ENCODE results near the gene GPHN. TPM values are rescaled to one million over a fixed set of nuclear protein-coding genes. Genes with fewer than 3 reads are reported as not detected.

The GPHN gene
- total and polyA plus RNA-seq, 10 of the 15 experiments (the other 5 are each of a cell fraction or from before 2014, with no cell fraction given): 22.3 to 48.8 (median 33.1) TPM

- TF ChIP-seq CBX5 (IDR thresholded peaks at IDR 0.05; ENCODE audit: low read depth): peak; percentile 96
- no peak for TF ChIP-seq MXI1 (IDR thresholded peaks at IDR 0.05; ENCODE audit: low read depth, low read length)
- TF ChIP-seq KDM1A (IDR thresholded peaks at IDR 0.05; ENCODE audit: borderline replicate concordance): no peak
- no peak for TF ChIP-seq HDAC2 (IDR thresholded peaks at IDR 0.05)
- Histone ChIP-seq H3K4me3 (no peak overlapping the region), H3K79me2 (ENCODE audit: control insufficient read depth, insufficient read depth, low read length) (no peaks in the 10 kb centered on the region), H3K27ac (ENCODE audit: control insufficient read depth, insufficient read depth) (no peak overlapping the region), H3K9ac (ENCODE audit: control insufficient read depth, insufficient read depth, low read length) (no peak overlapping the region), H3K9me3 (replicated peaks; ENCODE audit: control insufficient read depth, insufficient read depth, low read length) (peaks cover 26% of the 10 kb centered on the region; the same call in 2 of the 3 replicates), H3K4me2 (ENCODE audit: control insufficient read depth, insufficient read depth) (no peak overlapping the region), H2AFZ (ENCODE audit: control insufficient read depth, low read depth, low read length) (no peak overlapping the region), H3K27me3 (replicated peaks in 1 of 2; ENCODE audit: control insufficient read depth in 2 of 2, insufficient read depth in 2 of 2, low read length in 1 of 2) (no peaks in the 10 kb centered on the region), H4K20me1 (ENCODE audit: control insufficient read depth, insufficient read depth) (no peaks in the 10 kb centered on the region), H3K36me3 (ENCODE audit: control insufficient read depth in 2 of 2, insufficient read depth in 2 of 2, low read length in 1 of 2) (no peaks in the 10 kb centered on the region; a peak in 3 of 4 replicates), H3K4me1 (ENCODE audit: control insufficient read depth, insufficient read depth, low read length) (no peaks in the 10 kb centered on the region)
- FAIRE-seq (no peak), DNase-seq (ENCODE audit: low read depth, low spot score) (no peak), ATAC-seq (no peak)
- ChIA-PET CTCF (no interaction called here), RAD21 (ENCODE audit: unreplicated experiment) (no interaction called here), SMC1A (ENCODE audit: uncharacterized antibody, unreplicated experiment) (no interaction called here), POLR2A (no interaction called here)
- intact Hi-C loops (cut with micrococcal nuclease; ENCODE audit: unreplicated experiment): no loop called here
- no TSS peak for BruUV-seq (replicated peaks)
- in situ Hi-C loops (cut with MboI): no loop called here
- WGBS (ENCODE audit: insufficient coverage, insufficient replicate concordance, low lambda C conversion rate, missing lambda C conversion rate): 99% methylated on average over 5 of the region's 5 CpGs
Observed at GRCh38 chr14:66944872-66945271, 436.9 kb downstream of the GPHN start.

DNA sequence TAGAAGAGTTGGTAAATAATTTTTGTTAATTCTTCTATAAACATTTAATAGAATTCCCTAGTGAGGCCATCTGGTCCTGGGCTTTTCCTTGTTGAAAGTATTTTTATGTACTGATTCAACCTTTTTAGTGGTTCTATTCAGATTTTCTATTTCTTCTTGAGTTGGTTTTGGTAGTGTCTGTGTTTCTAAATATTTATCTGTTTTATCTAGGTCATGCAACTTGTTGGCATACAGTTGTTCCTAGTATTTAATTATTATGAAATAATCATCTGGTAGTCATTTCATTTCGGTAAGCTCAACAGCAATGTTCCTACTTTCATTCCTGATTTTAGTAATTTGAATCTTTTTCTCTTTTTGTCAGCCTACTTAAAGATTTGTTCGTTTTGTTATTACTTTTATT is 447.2 kb downstream of the GPHN start:
- Histone ChIP-seq H3K27me3 (replicated peaks in 1 of 2; ENCODE audit: control insufficient read depth in 2 of 2, insufficient read depth in 2 of 2, low read length in 1 of 2) (no peaks in the 10 kb centered on the region), H2AFZ (ENCODE audit: control insufficient read depth, low read depth, low read length) (no peak overlapping the region), H3K79me2 (ENCODE audit: control insufficient read depth, insufficient read depth, low read length) (no peaks in the 10 kb centered on the region), H3K4me1 (ENCODE audit: control insufficient read depth, insufficient read depth, low read length) (no peaks in the 10 kb centered on the region), H3K4me2 (ENCODE audit: control insufficient read depth, insufficient read depth) (no peak overlapping the region), H3K9me3 (replicated peaks; ENCODE audit: control insufficient read depth, insufficient read depth, low read length) (peaks cover 6% of the 10 kb centered on the region), H3K9ac (ENCODE audit: control insufficient read depth, insufficient read depth, low read length) (no peak overlapping the region), H3K36me3 (ENCODE audit: control insufficient read depth in 2 of 2, insufficient read depth in 2 of 2, low read length in 1 of 2) (no peaks in the 10 kb centered on the region; a peak in 1 of 4 replicates), H3K4me3 (no peak overlapping the region), H3K27ac (ENCODE audit: control insufficient read depth, insufficient read depth) (no peak overlapping the region), H4K20me1 (ENCODE audit: control insufficient read depth, insufficient read depth) (no peaks in the 10 kb centered on the region)
- intact Hi-C loops (cut with micrococcal nuclease; ENCODE audit: unreplicated experiment) (no loop called here), in situ Hi-C loops (cut with MboI) (no loop called here)
- BruUV-seq (replicated peaks): no TSS peak
- SMC1A ChIA-PET (ENCODE audit: uncharacterized antibody, unreplicated experiment): no interaction called here
- no peak for DNase-seq (ENCODE audit: low read depth, low spot score)
- CTCF ChIA-PET: interaction anchor here (1.4 kb wide), 1 partner anchor 11 kb away, joined by 3 read pairs; no protein-coding TSS in a partner anchor
- RAD21 ChIA-PET (ENCODE audit: unreplicated experiment): no interaction called here
- no peak for FAIRE-seq
- 26% methylated on average over 2 of the region's 2 CpGs for WGBS (ENCODE audit: insufficient coverage, insufficient replicate concordance, low lambda C conversion rate, missing lambda C conversion rate)
- POLR2A ChIA-PET: no interaction called here
- ATAC-seq: no peak
- TF ChIP-seq SPI1 (IDR thresholded peaks at IDR 0.05; ENCODE audit: borderline replicate concordance, insufficient read depth, low read depth, low read length) (no peak), SMARCA5 (IDR thresholded peaks at IDR 0.05) (no peak), IKZF2 (IDR thresholded peaks at IDR 0.05) (no peak), SIN3A (IDR thresholded peaks at IDR 0.05; ENCODE audit: low read depth, low read length) (no peak), PAX5 (IDR thresholded peaks at IDR 0.05; ENCODE audit: borderline replicate concordance, low read depth, low read length) (no peak)
- TF ChIP-seq, protein P1, sequence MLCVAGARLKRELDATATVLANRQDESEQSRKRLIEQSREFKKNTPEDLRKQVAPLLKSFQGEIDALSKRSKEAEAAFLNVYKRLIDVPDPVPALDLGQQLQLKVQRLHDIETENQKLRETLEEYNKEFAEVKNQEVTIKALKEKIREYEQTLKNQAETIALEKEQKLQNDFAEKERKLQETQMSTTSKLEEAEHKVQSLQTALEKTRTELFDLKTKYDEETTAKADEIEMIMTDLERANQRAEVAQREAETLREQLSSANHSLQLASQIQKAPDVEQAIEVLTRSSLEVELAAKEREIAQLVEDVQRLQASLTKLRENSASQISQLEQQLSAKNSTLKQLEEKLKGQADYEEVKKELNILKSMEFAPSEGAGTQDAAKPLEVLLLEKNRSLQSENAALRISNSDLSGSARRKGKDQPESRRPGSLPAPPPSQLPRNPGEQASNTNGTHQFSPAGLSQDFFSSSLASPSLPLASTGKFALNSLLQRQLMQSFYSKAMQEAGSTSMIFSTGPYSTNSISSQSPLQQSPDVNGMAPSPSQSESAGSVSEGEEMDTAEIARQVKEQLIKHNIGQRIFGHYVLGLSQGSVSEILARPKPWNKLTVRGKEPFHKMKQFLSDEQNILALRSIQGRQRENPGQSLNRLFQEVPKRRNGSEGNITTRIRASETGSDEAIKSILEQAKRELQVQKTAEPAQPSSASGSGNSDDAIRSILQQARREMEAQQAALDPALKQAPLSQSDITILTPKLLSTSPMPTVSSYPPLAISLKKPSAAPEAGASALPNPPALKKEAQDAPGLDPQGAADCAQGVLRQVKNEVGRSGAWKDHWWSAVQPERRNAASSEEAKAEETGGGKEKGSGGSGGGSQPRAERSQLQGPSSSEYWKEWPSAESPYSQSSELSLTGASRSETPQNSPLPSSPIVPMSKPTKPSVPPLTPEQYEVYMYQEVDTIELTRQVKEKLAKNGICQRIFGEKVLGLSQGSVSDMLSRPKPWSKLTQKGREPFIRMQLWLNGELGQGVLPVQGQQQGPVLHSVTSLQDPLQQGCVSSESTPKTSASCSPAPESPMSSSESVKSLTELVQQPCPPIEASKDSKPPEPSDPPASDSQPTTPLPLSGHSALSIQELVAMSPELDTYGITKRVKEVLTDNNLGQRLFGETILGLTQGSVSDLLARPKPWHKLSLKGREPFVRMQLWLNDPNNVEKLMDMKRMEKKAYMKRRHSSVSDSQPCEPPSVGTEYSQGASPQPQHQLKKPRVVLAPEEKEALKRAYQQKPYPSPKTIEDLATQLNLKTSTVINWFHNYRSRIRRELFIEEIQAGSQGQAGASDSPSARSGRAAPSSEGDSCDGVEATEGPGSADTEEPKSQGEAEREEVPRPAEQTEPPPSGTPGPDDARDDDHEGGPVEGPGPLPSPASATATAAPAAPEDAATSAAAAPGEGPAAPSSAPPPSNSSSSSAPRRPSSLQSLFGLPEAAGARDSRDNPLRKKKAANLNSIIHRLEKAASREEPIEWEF (IDR thresholded peaks at IDR 0.05; ENCODE audit: insufficient replicate concordance, low read depth, low read length): no peak
- TF ChIP-seq, protein P2, sequence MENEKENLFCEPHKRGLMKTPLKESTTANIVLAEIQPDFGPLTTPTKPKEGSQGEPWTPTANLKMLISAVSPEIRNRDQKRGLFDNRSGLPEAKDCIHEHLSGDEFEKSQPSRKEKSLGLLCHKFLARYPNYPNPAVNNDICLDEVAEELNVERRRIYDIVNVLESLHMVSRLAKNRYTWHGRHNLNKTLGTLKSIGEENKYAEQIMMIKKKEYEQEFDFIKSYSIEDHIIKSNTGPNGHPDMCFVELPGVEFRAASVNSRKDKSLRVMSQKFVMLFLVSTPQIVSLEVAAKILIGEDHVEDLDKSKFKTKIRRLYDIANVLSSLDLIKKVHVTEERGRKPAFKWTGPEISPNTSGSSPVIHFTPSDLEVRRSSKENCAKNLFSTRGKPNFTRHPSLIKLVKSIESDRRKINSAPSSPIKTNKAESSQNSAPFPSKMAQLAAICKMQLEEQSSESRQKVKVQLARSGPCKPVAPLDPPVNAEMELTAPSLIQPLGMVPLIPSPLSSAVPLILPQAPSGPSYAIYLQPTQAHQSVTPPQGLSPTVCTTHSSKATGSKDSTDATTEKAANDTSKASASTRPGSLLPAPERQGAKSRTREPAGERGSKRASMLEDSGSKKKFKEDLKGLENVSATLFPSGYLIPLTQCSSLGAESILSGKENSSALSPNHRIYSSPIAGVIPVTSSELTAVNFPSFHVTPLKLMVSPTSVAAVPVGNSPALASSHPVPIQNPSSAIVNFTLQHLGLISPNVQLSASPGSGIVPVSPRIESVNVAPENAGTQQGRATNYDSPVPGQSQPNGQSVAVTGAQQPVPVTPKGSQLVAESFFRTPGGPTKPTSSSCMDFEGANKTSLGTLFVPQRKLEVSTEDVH (IDR thresholded peaks at IDR 0.05; ENCODE audit: low read depth, partially characterized antibody): no peak
